ENCODE measurements around the gene TSHZ1.
"Not testable (repeated sequence)": the region's sequence is repeated elsewhere in the genome, so short reads cannot be mapped to it uniquely, and the experiment has no call there.

The TSHZ1 gene

DNA sequence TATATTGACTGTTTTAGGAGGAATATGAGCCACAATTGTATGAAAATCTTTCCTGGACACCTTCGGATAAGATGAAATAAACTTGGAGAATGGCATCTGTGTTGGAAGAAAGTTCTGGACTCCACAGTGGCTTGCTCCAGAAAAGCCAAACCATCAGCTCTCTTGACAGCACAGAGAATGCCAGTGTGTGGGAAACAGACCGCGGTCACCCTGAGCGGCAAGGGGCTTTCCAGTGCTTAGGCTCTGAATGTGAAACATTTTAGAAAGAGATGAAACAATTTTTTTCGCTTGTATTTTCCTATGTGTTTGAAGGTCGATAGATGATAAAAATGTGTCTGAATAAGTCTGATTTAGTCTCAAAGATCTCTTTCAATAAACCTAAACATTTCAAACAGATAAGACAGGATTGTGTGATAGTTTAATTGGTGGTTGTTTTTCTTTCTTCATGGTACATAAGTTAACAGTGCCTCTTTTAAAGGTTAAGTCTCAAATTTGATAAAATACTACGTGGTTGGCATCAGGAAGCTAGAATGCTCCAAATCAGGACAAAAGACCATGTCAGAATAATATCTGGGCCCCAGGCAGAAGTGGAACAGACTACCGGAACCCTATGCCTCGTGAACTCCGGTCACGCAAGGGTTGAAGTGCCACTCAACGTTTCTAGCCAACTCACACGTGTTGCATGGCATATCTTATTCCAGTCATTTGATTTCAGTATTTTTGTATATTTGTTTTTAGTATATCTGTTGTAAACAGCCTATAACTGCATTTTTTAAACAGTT is 30.6 kb upstream of the TSHZ1 start:
- no peak for DNase-seq (ENCODE audit: low read depth, low spot score)
- TF ChIP-seq, protein P1, sequence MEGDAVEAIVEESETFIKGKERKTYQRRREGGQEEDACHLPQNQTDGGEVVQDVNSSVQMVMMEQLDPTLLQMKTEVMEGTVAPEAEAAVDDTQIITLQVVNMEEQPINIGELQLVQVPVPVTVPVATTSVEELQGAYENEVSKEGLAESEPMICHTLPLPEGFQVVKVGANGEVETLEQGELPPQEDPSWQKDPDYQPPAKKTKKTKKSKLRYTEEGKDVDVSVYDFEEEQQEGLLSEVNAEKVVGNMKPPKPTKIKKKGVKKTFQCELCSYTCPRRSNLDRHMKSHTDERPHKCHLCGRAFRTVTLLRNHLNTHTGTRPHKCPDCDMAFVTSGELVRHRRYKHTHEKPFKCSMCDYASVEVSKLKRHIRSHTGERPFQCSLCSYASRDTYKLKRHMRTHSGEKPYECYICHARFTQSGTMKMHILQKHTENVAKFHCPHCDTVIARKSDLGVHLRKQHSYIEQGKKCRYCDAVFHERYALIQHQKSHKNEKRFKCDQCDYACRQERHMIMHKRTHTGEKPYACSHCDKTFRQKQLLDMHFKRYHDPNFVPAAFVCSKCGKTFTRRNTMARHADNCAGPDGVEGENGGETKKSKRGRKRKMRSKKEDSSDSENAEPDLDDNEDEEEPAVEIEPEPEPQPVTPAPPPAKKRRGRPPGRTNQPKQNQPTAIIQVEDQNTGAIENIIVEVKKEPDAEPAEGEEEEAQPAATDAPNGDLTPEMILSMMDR (IDR thresholded peaks at IDR 0.05; ENCODE audit: low read depth, low read length), result no peak
- in situ Hi-C loops (cut with HindIII; ENCODE audit: low sequenced_read_pairs), result no loop called here
- no peak overlapping the region for H3K4me3 ChIP-seq (ENCODE audit: low read depth, low read length)

DNA sequence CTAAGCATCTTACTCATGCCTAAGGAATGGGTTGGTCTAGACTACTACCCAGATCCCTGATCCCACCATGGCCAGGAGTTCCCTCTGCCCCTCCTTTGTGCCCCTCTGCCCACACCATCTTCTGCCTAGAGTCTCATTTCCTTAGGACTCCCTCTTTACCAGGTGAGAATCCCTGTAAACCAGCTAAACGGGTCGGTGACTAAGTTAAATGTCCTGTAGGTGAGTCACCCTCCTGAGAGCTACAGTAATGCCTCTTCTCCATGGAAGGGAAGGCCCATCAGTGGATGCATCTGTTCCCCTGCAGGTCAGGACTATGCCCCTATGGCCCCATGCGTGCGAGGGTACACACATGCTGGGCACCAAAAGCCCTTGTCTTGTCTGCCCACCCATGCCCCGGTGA is 27.1 kb upstream of the TSHZ1 start:
- DNase-seq (ENCODE audit: low read depth, low spot score), result no peak
- no peak overlapping the region for H3K4me3 ChIP-seq (ENCODE audit: low read depth, low read length)
- TF ChIP-seq, protein P1 (IDR thresholded peaks at IDR 0.05; ENCODE audit: low read depth, low read length), result no peak
- in situ Hi-C loops (cut with HindIII; ENCODE audit: low sequenced_read_pairs), result no loop called here

DNA sequence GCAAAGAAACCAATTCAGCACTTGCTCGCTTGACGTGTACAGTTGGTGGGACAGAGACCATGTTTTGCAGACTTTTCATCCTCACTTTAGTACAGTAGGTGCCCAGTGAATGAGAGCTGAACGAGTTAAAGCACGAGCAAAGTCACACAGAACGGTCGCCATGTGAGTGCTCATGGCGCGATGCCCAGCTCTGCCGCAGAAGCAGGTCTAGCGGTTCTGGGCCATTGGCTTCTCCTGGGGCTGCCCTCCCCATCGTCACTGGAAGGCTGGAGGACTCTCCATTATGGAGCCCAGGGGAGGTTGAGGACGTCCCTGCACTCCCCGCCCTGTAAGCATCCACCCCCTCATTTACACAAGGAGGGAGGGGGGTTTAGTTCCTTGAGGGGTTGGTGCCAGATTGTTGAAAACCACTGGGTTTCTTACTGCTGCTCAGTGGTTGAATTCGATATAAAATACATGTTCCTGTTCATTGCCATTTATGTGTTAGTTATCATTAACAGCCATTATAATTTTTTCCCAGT is 26.6 kb upstream of the TSHZ1 start:
- no peak for DNase-seq (ENCODE audit: low read depth, low spot score)
- no peak overlapping the region for H3K4me3 ChIP-seq (ENCODE audit: low read depth, low read length)
- TF ChIP-seq, protein P1 (IDR thresholded peaks at IDR 0.05; ENCODE audit: low read depth, low read length), result no peak
- in situ Hi-C loops (cut with HindIII; ENCODE audit: low sequenced_read_pairs), result no loop called here

DNA sequence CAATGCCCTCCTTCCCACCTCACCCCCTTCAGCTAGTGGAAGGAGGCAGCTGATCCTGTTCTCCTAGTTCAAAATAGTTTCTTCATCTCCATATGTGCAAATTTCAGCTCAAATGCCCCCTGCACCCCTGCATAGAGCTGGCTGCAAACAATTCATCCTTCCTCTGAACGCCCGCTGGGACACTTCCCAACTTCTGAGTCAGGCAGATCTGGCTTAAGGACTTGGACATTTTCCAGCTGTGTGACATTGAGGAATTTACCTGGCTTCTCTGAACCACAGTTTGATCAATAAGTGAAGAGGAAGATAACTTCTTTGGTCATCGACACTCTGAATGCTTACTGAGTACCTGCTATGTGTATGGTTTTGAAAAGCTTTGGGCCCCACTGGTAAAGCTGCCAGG is 25.1 kb upstream of the TSHZ1 start:
- TF ChIP-seq, protein P1 (IDR thresholded peaks at IDR 0.05; ENCODE audit: low read depth, low read length), result no peak
- in situ Hi-C loops (cut with HindIII; ENCODE audit: low sequenced_read_pairs), result no loop called here

DNA sequence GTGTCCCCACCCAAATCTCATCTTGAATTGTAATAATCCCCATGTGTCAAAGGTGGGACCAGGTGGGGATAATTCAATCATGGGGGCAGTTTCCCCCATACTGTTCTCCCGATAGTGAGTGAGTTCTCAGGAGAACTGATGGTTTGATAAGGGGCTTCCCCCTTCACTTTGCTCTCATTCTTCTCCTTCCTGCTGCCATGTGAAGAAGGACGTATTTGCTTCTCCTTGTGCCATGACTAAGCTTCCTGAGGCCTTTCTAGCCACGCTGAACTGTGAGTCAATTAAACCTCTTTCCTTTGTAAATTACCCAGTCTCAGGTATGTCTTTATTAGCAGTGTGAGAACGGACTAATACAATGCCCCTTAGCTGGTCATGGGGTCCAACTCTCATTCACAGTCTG is 22.9 kb upstream of the TSHZ1 start:
- in situ Hi-C loops (cut with HindIII; ENCODE audit: low sequenced_read_pairs), result not testable (repeated sequence)

More for the DNA sequence above, 25.1 kb upstream of the TSHZ1 start:
- no peak overlapping the region for H3K4me3 ChIP-seq (ENCODE audit: low read depth, low read length)
- peak; percentile 12 for DNase-seq (ENCODE audit: low read depth, low spot score)

DNA sequence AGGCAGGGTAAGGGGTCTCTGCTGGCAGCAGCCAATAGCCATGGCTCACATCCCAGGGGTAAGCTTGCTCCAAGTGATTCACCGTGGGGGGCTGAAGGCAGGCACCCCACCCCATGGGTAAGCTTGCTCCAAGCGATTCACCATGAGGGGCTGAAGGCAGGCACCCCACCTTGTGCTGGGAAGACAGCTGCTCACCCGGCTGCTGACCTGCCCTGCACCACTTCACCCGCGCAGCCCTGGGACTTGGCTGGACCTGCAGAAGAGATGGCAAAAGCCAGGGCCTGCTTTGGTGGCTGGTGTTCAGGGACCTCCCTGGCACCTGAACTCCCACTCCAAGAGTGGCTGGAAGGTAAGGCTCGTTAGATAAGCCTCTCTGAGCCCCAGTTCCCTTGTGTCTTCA is 20.9 kb upstream of the TSHZ1 start:
- H3K4me3 ChIP-seq (ENCODE audit: low read depth, low read length), result no peak overlapping the region
- in situ Hi-C loops (cut with HindIII; ENCODE audit: low sequenced_read_pairs), result no loop called here
- DNase-seq (ENCODE audit: low read depth, low spot score), result no peak
- TF ChIP-seq, protein P1 (IDR thresholded peaks at IDR 0.05; ENCODE audit: low read depth, low read length), result no peak

More for the DNA sequence above, 22.9 kb upstream of the TSHZ1 start:
- DNase-seq (ENCODE audit: low read depth, low spot score); H3K4me3 ChIP-seq (ENCODE audit: low read depth, low read length): not testable (repeated sequence)

DNA sequence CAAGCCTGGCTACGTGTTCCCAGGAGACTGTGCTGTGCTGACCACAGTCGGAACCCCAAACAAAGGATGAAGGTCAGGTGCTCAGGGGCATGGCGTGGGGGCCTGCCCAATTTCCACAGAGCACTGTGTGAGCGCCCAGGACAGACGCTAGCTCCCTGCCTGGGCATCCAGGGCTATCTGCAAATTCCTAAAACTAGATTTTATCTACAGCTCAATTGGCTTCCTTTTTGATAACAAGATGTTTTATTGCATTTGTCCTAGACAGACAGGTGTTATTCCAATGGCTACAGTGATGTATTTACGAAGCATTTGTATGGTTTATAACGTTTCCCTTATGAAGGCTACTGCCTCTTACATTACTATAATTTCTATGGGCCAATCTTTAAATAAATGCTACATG is 17.7 kb upstream of the TSHZ1 start:
- DNase-seq (ENCODE audit: low read depth, low spot score), result no peak
- TF ChIP-seq, protein P1 (IDR thresholded peaks at IDR 0.05; ENCODE audit: low read depth, low read length), result no peak
- H3K4me3 ChIP-seq (ENCODE audit: low read depth, low read length), result no peak overlapping the region
- in situ Hi-C loops (cut with HindIII; ENCODE audit: low sequenced_read_pairs), result no loop called here

All from astrocyte of the spinal cord (primary cell).